Mammary epithelial cell (primary cell): ENCODE measurements around the gene TNIP3.

ENCODE experiments used
- CTCF ChIP-seq, 2 donors: IDR thresholded peaks in 1 of 2; conservative IDR thresholded peaks in 1 of 2; 2 replicates each; pipeline ENCODE4 v1.5.1; 2011 to 2012; ENCODE audit warnings: inconsistent platforms in 2 of 2, low read length in 2 of 2, mild to moderate bottlenecking in 2 of 2, control low read depth in 1 of 2, low read depth in 1 of 2; ENCODE audit not compliant: insufficient read depth in 1 of 2; ENCODE audit errors: extremely low read depth in 1 of 2
- EZH2 ChIP-seq: IDR thresholded peaks from 2 replicates; pipeline ENCODE4 v1.6.1; 2012; ENCODE audit warnings: low read length, inconsistent platforms, borderline replicate concordance

DNA sequence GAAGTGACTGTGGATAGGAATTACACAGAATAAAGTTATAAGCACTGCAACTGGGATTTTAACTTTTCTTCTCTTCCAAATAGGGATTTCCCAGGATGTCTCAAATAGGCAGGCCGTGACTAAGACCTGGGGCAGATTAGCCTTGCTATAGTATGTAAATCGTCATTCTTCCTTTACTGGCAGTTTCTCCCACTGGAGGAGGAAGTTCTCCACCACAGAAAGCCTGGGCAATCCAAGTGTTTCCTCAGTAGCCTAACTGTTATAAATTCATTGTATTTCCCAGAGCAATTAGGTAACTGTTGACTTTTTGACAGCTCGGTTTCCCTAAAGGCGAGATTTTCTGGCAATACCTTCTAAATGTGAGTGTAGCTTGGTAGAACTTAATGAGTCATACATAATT is at the start of gene TNIP3:
- TF ChIP-seq CTCF (conservative IDR thresholded peaks at IDR 0.05 in 1 of 2, IDR thresholded peaks at IDR 0.05 in 1 of 2; ENCODE audit: extremely low read depth in 1 of 2, insufficient read depth in 1 of 2, low read depth in 1 of 2, low read length in 2 of 2) (no peak), EZH2 (no peak)
